Measurements from ENCODE around the gene SLIT1.

The SLIT1 gene

GRCh38 chr10:97075961-97076525 lies 109.7 kb downstream of the SLIT1 start:
- no peak for DNase-seq

GRCh38 chr10:97075421-97075820 lies 110.3 kb downstream of the SLIT1 start:
- no peak for DNase-seq

GRCh38 chr10:97074256-97075145 lies 111.3 kb downstream of the SLIT1 start:
- DNase-seq = no peak

GRCh38 chr10:97072851-97073665 lies 112.7 kb downstream of the SLIT1 start:
- peak; percentile 45 for DNase-seq

- no peak for DNase-seq
Observed at GRCh38 chr10:97071496-97071895, 114.3 kb downstream of the SLIT1 start.

GRCh38 chr10:97069576-97070362 lies 116.0 kb downstream of the SLIT1 start:
- peak; percentile 41 for DNase-seq

- no peak for DNase-seq
Observed at GRCh38 chr10:97069026-97069425, 116.7 kb downstream of the SLIT1 start.

GRCh38 chr10:97067716-97068391 lies 117.9 kb downstream of the SLIT1 start:
- DNase-seq = no peak

GRCh38 chr10:97066877-97067555 lies 118.7 kb downstream of the SLIT1 start:
- no peak for DNase-seq

GRCh38 chr10:97065686-97066660 lies 119.8 kb downstream of the SLIT1 start:
- DNase-seq = no peak

- DNase-seq = no peak
Observed at GRCh38 chr10:97065128-97065527, 120.6 kb downstream of the SLIT1 start.

- DNase-seq = no peak
Observed at GRCh38 chr10:97063983-97064837, 121.5 kb downstream of the SLIT1 start.

GRCh38 chr10:97063271-97063982 lies 122.3 kb downstream of the SLIT1 start:
- no peak for DNase-seq

- no peak for DNase-seq
Observed at GRCh38 chr10:97062456-97062855, 123.3 kb downstream of the SLIT1 start.

GRCh38 chr10:97062046-97062445 lies 123.7 kb downstream of the SLIT1 start:
- no peak for DNase-seq

- no peak for DNase-seq
Observed at GRCh38 chr10:97061423-97061822, 124.3 kb downstream of the SLIT1 start.

GRCh38 chr10:97060441-97061084 lies 125.2 kb downstream of the SLIT1 start:
- no peak for DNase-seq

GRCh38 chr10:97059872-97060205 lies 125.9 kb downstream of the SLIT1 start:
- no peak for DNase-seq

All from HCEC 1CT (cell line).